Neural cell (in vitro differentiated cells): ENCODE measurements around the gene HPSE2. TPM values are rescaled to one million over a fixed set of nuclear protein-coding genes. Genes with fewer than 3 reads are reported as not detected.

Experiments used
- H2AFZ ChIP-seq: fragments of 200-600, 300-800 bp; sonication (generic), shearing (Covaris generic); 2 replicates; pipeline ENCODE4 v1.6.0; 2014; ENCODE audit warnings: low read depth, mild to moderate bottlenecking, antibody characterized with exemption, low read length, moderate library complexity
- H3F3A ChIP-seq: fragments of 200-600 bp; shearing (Covaris generic); 2 replicates; pipeline ENCODE4 v1.6.1; 2016; ENCODE audit warnings: mild to moderate bottlenecking, moderate library complexity, mixed read lengths, antibody characterized with exemption, low read length; ENCODE audit not compliant: insufficient read depth, poor library complexity, severe bottlenecking
- H3K27ac ChIP-seq: fragments of 200-600, 300-800 bp; sonication (generic), shearing (Covaris generic); 2 replicates; pipeline ENCODE4 v1.5.1; 2014; ENCODE audit warnings: mild to moderate bottlenecking, low read length, moderate library complexity
- H3K27me3 ChIP-seq: fragments of 300-800, 200-600 bp; sonication (generic), shearing (Covaris generic); 2 replicates; pipeline ENCODE4 v1.6.0; 2014; ENCODE audit warnings: mild to moderate bottlenecking, low read depth, low read length, moderate library complexity; ENCODE audit not compliant: insufficient read depth
- H3K36me3 ChIP-seq: fragments of 300-800, 200-600 bp; sonication (generic), shearing (Covaris generic); 2 replicates; pipeline ENCODE4 v1.5.1; 2014; ENCODE audit warnings: mild to moderate bottlenecking, antibody characterized with exemption, low read length, moderate library complexity; ENCODE audit not compliant: insufficient read depth
- H3K4me2 ChIP-seq: fragments of 300-800, 200-600 bp; sonication (generic), shearing (Covaris generic); 2 replicates; pipeline ENCODE4 v1.6.0; 2014; ENCODE audit warnings: mild to moderate bottlenecking, low read length
- H3K4me3 ChIP-seq: fragments of 300-800, 200-600 bp; sonication (generic), shearing (Covaris generic); 2 replicates; pipeline ENCODE4 v1.5.1; 2014; ENCODE audit warnings: mild to moderate bottlenecking, low read length, moderate library complexity
- H3K79me2 ChIP-seq: fragments of 200-600 bp; shearing (Covaris generic); replicated peaks from 2 replicates; pipeline ENCODE4 v1.6.0; 2014; ENCODE audit warnings: mild to moderate bottlenecking, low read length, moderate library complexity; ENCODE audit not compliant: insufficient read depth
- H3K9ac ChIP-seq: fragments of 300-800, 200-600 bp; sonication (generic), shearing (Covaris generic); 2 replicates; pipeline ENCODE4 v1.6.1; 2016; ENCODE audit warnings: mild to moderate bottlenecking, low read length, mixed read lengths
- H3K9me2 ChIP-seq: fragments of 200-600 bp; shearing (Covaris generic); 2 replicates; pipeline ENCODE4 v1.6.1; 2016; ENCODE audit warnings: mild to moderate bottlenecking, low read length, mixed read lengths; ENCODE audit not compliant: insufficient read depth
- H3K9me3 ChIP-seq: fragments of 200-600, 300-800 bp; sonication (generic), shearing (Covaris generic); 2 replicates; pipeline ENCODE4 v1.6.1; 2016; ENCODE audit warnings: mild to moderate bottlenecking, mixed run types, low read length, moderate library complexity, mixed read lengths
- H4K20me1 ChIP-seq: fragments of 200-600 bp; shearing (Covaris generic); 2 replicates; pipeline ENCODE4 v1.6.1; 2016; ENCODE audit warnings: mild to moderate bottlenecking, mixed run types; ENCODE audit not compliant: insufficient read depth
- EP300 ChIP-seq: fragments of 450-650 bp; conservative IDR thresholded peaks from 2 replicates; pipeline ENCODE4 v1.6.1; 2014; ENCODE audit warnings: antibody characterized with exemption, mild to moderate bottlenecking, moderate library complexity; ENCODE audit not compliant: poor library complexity, severe bottlenecking
- EZH2 ChIP-seq: fragments of 200-600, 300-800 bp; shearing (Covaris generic), sonication (generic); IDR thresholded peaks from 2 replicates; pipeline ENCODE4 v1.6.1; 2014; ENCODE audit warnings: antibody characterized with exemption, low read length, borderline replicate concordance, mild to moderate bottlenecking; ENCODE audit not compliant: insufficient read depth, poor library complexity, severe bottlenecking
- MXI1 ChIP-seq: fragments of 450-650 bp; conservative IDR thresholded peaks from 2 replicates; pipeline ENCODE4 v1.6.1; 2014; ENCODE audit warnings: antibody characterized with exemption, mild to moderate bottlenecking; ENCODE audit not compliant: poor library complexity, severe bottlenecking
- POLR2AphosphoS5 ChIP-seq: IDR thresholded peaks from 2 replicates; pipeline ENCODE4 v1.6.1; 2012
- RAD21 ChIP-seq: fragments of 450-650 bp; conservative IDR thresholded peaks from 2 replicates; pipeline ENCODE4 v1.6.1; 2014; ENCODE audit warnings: antibody characterized with exemption, mild to moderate bottlenecking, moderate library complexity
- SMC3 ChIP-seq: fragments of 450-650 bp; conservative IDR thresholded peaks from 2 replicates; pipeline ENCODE4 v1.6.1; 2014; ENCODE audit warnings: antibody characterized with exemption, mild to moderate bottlenecking, moderate library complexity; ENCODE audit not compliant: poor library complexity
- TAF1 ChIP-seq: IDR thresholded peaks from 2 replicates; pipeline ENCODE4 v1.6.1; 2012; ENCODE audit warnings: low read depth
- polyA plus RNA-seq: library from polyadenylated mRNA; depleted of rRNA; stranded (reverse); fragments of >200 nt; gene quantifications from 2 replicates; pipeline ENCODE4 v1.2.3, GENCODE V29; 2014
- TF ChIP-seq, protein P1 (sequence below): fragments of 450-650 bp; IDR thresholded peaks from 2 replicates; pipeline ENCODE4 v1.5.1; 2014; ENCODE audit warnings: antibody characterized with exemption, mild to moderate bottlenecking, moderate library complexity; ENCODE audit not compliant: poor library complexity, severe bottlenecking
- TF ChIP-seq, protein P2 (sequence below): IDR thresholded peaks from 2 replicates; pipeline ENCODE4 v1.6.1; 2012; ENCODE audit warnings: borderline replicate concordance

Gene HPSE2
- polyA plus RNA-seq, 1 donor from 2014 or later: not detected

DNA sequence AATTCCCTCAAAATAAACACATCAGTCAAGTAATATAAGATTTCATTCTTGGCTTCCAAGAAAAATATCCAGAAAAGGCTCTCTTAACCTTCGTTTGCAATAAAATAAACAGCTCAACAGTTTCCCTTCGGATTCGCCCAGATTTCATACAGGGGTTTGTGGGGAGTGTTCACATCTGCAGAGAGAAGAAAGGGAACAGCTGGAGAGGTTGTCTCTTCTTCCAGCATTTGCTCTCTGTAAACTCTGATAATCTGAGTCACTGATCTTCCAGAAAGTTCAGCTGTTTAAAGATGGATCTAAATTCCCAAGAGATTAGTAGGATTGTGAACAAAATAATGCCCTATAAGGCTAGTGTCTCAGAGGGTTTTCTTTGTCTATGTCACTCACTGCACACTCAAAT lies 277.9 kb downstream of the HPSE2 start:
- no peak for TF ChIP-seq SMC3
- no peak for TF ChIP-seq EZH2
- TF ChIP-seq TAF1: no peak
- TF ChIP-seq RAD21: no peak
- no peak for TF ChIP-seq MXI1
- no peak for TF ChIP-seq EP300
- TF ChIP-seq, protein P1, sequence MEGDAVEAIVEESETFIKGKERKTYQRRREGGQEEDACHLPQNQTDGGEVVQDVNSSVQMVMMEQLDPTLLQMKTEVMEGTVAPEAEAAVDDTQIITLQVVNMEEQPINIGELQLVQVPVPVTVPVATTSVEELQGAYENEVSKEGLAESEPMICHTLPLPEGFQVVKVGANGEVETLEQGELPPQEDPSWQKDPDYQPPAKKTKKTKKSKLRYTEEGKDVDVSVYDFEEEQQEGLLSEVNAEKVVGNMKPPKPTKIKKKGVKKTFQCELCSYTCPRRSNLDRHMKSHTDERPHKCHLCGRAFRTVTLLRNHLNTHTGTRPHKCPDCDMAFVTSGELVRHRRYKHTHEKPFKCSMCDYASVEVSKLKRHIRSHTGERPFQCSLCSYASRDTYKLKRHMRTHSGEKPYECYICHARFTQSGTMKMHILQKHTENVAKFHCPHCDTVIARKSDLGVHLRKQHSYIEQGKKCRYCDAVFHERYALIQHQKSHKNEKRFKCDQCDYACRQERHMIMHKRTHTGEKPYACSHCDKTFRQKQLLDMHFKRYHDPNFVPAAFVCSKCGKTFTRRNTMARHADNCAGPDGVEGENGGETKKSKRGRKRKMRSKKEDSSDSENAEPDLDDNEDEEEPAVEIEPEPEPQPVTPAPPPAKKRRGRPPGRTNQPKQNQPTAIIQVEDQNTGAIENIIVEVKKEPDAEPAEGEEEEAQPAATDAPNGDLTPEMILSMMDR: no peak
- no peak for TF ChIP-seq POLR2AphosphoS5
- TF ChIP-seq, protein P2, sequence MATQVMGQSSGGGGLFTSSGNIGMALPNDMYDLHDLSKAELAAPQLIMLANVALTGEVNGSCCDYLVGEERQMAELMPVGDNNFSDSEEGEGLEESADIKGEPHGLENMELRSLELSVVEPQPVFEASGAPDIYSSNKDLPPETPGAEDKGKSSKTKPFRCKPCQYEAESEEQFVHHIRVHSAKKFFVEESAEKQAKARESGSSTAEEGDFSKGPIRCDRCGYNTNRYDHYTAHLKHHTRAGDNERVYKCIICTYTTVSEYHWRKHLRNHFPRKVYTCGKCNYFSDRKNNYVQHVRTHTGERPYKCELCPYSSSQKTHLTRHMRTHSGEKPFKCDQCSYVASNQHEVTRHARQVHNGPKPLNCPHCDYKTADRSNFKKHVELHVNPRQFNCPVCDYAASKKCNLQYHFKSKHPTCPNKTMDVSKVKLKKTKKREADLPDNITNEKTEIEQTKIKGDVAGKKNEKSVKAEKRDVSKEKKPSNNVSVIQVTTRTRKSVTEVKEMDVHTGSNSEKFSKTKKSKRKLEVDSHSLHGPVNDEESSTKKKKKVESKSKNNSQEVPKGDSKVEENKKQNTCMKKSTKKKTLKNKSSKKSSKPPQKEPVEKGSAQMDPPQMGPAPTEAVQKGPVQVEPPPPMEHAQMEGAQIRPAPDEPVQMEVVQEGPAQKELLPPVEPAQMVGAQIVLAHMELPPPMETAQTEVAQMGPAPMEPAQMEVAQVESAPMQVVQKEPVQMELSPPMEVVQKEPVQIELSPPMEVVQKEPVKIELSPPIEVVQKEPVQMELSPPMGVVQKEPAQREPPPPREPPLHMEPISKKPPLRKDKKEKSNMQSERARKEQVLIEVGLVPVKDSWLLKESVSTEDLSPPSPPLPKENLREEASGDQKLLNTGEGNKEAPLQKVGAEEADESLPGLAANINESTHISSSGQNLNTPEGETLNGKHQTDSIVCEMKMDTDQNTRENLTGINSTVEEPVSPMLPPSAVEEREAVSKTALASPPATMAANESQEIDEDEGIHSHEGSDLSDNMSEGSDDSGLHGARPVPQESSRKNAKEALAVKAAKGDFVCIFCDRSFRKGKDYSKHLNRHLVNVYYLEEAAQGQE: no peak
- Histone ChIP-seq H3K27me3 (no peaks in the 10 kb centered on the region), H3K4me3 (no peak overlapping the region), H3K9ac (no peak overlapping the region), H3K9me3 (no peaks in the 10 kb centered on the region), H3K9me2 (no peaks in the 10 kb centered on the region), H4K20me1 (no peaks in the 10 kb centered on the region), H3K36me3 (no peaks in the 10 kb centered on the region), H3K4me2 (no peak overlapping the region), H3K79me2 (no peaks in the 10 kb centered on the region), H3F3A (no peaks in the 10 kb centered on the region), H2AFZ (no peak overlapping the region), H3K27ac (no peak overlapping the region)

DNA sequence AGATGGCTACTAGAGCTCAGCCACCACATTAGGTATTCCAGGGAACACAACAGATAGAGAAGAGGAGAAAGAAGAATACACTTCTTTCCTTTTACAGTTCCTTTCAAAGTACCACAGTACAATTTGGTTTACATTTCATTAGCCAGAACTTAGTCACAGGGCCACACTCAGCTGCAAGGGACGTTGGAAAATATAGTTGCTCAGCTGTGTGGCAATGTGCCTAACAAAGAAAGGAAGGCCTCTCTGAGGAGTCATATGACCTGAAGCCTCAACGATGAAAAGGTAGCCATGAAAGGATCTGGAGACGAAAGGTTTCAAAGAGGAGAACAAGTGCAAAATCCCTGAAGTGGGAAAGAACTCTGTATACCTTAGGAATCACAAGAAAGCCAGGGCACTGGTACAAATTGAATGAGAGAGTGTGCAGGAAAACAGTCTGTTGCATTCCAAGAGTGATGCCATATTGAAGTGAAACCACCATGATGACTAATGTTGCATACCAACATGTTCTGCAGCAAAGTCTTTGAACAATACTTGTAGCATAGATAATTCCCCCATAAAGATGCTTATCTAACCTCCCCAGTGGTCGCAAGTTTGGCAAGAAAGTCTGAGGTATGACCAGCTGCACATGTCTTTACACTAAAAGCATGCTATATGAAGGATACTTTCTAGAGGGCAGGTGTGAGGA lies 278.9 kb downstream of the HPSE2 start:
- H3K9ac ChIP-seq: no peak overlapping the region
- H3K4me2 ChIP-seq: no peak overlapping the region
- no peak for TF ChIP-seq EP300
- H3K9me2 ChIP-seq: no peaks in the 10 kb centered on the region
- H4K20me1 ChIP-seq: no peaks in the 10 kb centered on the region
- H3F3A ChIP-seq: no peaks in the 10 kb centered on the region
- H3K9me3 ChIP-seq: no peaks in the 10 kb centered on the region
- H3K36me3 ChIP-seq: no peaks in the 10 kb centered on the region
- no peak overlapping the region for H3K4me3 ChIP-seq
- H2AFZ ChIP-seq: no peak overlapping the region
- no peak overlapping the region for H3K27ac ChIP-seq
- no peaks in the 10 kb centered on the region for H3K27me3 ChIP-seq
- H3K79me2 ChIP-seq: no peaks in the 10 kb centered on the region

DNA sequence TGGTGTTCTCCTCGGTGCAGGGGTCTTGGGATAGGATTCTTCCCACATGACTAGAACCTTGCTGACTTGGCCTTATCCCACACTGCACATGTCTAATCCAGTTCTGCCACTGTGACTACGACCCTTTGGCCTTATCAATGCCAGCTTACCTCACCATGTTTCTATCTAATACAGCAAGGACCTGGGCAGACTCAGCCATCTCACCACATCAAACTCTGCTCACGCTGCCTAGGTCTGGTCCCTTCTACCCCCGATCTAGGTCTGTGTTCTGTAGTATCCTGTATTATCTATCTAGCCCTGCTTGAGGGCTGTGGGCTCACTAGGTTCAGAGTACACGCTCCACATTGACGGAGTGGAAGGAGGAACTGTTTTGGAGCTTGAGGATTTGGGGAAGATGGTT lies 282.4 kb downstream of the HPSE2 start:
- Histone ChIP-seq H4K20me1 (no peaks in the 10 kb centered on the region), H3K27me3 (no peaks in the 10 kb centered on the region), H3K27ac (no peak overlapping the region), H3K4me3 (no peak overlapping the region), H3K9ac (no peak overlapping the region), H3K4me2 (no peak overlapping the region), H3F3A (no peaks in the 10 kb centered on the region), H2AFZ (no peak overlapping the region), H3K9me2 (no peaks in the 10 kb centered on the region), H3K79me2 (no peaks in the 10 kb centered on the region), H3K9me3 (no peaks in the 10 kb centered on the region), H3K36me3 (no peaks in the 10 kb centered on the region)
- TF ChIP-seq POLR2AphosphoS5: no peak
- TF ChIP-seq MXI1: no peak
- TF ChIP-seq RAD21: no peak
- TF ChIP-seq, protein P1: no peak
- TF ChIP-seq TAF1: no peak
- TF ChIP-seq SMC3: no peak
- TF ChIP-seq EZH2: no peak
- TF ChIP-seq, protein P2: no peak
- TF ChIP-seq EP300: no peak
